Measurements from ENCODE around the gene EIF4A2.
A peak's percentile ranks its signal among the peaks of the same experiment; 100 is the strongest.
"Not testable (repeated sequence)": the region's sequence is repeated elsewhere in the genome, so short reads cannot be mapped to it uniquely, and the experiment has no call there.

Gene EIF4A2

DNA sequence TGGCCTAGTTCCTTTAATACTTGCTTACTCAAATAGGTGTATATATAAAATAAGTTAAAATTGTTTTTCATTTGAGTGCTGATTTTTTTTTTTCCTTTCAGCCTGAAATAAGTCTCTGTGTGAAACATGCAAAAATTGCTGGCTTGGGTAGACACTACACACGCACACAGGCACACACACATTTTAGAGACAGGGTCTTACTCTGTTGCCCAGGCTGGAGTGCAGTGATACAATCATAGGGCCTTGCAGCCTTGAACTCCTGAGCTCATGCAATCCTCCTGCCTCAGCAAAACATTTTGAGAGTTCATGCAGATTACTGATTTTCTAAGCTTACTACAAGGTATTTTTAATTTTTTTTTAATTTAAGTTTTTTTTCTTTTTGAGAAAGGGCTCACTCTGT is 35.6 kb downstream of the EIF4A2 start:
- no peak for DNase-seq (ENCODE audit: low read depth, low spot score)

GRCh38 chr3:186821429-186822387 is 38.3 kb downstream of the EIF4A2 start:
- DNase-seq (ENCODE audit: low read depth, low spot score): no peak

- DNase-seq (ENCODE audit: low read depth, low spot score): not testable (repeated sequence)
These were observed 39.0 kb downstream of the EIF4A2 start for GRCh38 chr3:186822388-186822759.

GRCh38 chr3:186823386-186823785 is 40.0 kb downstream of the EIF4A2 start:
- DNase-seq (ENCODE audit: low read depth, low spot score): no peak

DNA sequence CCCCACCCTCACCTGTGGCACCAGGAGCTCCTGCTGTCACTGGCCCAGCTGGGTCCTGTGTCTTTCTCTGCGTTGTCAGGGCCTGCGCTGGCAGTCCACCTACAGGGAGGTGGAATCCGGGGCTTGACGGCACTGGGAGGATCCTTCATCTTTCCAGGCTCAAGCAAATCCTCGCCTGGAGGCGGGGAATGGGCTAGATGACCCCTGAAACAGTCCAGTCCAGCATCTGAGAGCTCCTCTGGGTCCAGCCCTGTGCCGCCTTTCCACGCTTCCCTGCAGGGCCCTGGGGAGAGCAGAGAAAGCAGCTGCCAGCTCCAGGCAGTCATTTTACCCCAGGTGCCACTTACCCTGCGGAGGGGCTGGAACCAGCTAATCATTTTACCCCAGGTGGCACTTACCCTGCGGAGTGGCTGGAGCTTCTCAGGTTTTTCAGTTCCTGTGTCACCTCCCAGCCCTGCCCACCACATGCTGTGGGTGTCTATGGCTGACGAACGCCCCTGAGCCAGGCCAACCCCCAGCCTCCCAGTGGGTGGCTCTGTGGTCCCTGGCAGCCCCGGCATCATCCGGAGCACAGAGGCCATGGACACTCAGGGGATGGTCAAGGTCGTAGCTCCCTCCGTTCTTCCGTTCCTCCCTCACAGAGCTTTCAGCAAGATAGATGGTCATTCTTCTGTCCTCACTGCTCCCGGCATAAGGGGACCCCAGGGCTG is 41.2 kb downstream of the EIF4A2 start:
- DNase-seq (ENCODE audit: low read depth, low spot score): no peak

DNA sequence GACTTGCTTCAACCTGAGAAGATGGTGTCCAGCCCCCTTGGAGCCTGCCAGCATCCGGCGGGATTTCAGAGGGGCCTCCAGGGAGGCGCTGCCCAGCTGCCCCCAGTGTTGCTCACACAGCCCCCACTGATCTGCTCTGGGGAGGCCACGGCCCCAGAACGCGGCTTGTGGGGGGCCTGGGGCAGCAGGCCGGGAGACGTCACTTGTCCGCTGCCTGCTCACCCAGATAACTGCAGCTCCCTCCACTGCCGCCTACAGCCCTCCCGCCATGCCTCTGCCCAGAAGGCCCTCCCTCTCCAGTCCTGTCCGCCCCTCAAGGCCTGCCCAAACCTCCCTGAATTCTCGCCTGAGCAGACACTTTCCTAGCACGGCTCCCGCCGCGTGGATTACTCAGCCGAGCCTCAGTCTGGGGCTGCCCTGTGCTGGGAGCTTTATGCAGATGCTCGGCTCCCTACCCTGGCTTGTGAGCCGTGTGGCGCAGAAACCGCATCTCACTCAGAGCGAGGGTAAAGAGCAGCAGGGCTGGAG is 42.0 kb downstream of the EIF4A2 start:
- DNase-seq (ENCODE audit: low read depth, low spot score): peak; percentile 61

GRCh38 chr3:186825872-186826409 is 42.6 kb downstream of the EIF4A2 start:
- DNase-seq (ENCODE audit: low read depth, low spot score): no peak

DNA sequence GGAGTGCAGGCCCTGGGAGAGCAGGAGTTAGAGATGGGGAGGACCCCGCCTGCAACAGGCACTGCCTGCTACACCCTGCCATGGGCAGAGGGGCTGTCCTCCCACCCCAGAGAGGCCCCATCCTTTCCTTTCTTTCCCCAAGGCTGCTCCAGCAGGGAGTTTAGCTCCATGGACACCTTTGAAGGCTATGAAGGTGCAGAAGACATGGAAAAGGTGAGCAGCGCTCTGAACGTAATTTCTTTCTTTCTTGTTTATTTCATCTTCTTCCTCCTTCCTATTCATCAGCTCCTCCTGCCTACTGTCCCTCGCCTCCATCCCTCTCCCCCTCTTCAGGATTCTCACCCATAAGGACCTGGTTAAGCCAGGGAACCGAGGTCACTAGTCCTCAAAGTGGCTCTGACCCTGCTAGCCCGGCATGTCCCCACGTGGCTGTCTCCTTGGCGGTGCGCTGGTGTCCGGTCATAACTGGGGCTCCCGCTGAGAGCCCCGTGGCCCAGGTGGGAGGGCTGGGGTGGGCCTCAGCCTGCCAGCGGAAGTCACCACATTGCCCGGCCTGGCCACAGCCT is 43.1 kb downstream of the EIF4A2 start:
- no peak for DNase-seq (ENCODE audit: low read depth, low spot score)

DNA sequence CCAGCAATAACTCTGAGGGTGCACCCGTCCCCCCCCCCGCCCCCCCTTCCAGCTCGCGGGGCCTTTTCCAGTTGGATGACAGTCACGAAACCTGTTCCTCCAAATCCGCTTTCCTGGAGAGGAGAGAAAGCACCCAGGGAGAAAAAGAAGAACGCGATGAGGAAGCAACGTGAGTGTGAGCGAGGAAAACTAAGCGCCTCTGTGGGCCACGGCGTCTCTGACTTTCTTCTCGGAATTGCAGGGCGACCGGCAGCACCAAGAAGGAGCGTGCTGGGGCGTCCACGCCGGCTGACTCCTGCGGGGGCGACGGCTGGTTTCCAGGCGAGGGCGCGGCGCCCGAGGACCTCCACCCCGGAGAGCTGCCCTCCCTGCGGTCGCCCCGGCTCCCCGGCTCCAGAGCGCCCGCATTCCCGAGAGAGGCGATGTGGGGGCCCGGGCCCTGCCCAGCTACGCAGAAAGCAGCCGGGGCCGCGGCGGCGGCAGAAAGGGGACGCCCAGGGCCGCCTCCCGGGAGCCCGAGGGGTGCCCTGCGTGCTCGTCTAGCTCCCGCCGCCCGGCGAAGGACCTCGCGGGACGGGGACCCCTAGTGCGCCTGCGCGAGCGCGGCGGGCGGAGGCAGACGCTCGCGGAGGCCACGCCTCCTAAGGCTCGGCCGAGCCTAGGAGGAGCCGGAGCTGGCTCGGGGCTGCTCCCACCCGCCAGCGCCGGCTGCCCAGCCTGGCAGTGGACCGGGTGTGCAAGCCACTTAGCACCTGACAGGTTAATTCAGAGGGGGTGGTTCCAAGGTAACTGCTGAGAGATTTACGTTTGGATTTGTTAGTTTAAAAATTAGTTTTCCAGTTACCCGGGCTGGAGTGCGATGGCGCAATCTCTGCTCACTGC is 43.8 kb downstream of the EIF4A2 start:
- DNase-seq (ENCODE audit: low read depth, low spot score): no peak

GRCh38 chr3:186828340-186828739 is 45.0 kb downstream of the EIF4A2 start:
- DNase-seq (ENCODE audit: low read depth, low spot score): no peak

GRCh38 chr3:186831798-186832197 is 48.4 kb downstream of the EIF4A2 start:
- no peak for DNase-seq (ENCODE audit: low read depth, low spot score)

GRCh38 chr3:186832276-186832675 is 48.9 kb downstream of the EIF4A2 start:
- DNase-seq (ENCODE audit: low read depth, low spot score): no peak

All from brain pericyte (primary cell).